NCI-H2196 treated with DMSO at 0.1 percent for 48 hours (cell line): ENCODE measurements around the gene TSC22D4.
"Not testable (repeated sequence)": the region's sequence is repeated elsewhere in the genome, so short reads cannot be mapped to it uniquely, and the experiment has no call there.

Experiments used
- DNase-seq: peaks from one replicate; lab custom pipeline; 2025; ENCODE audit not compliant: unreplicated experiment; lab: John Stamatoyannopoulos, UW

Gene TSC22D4

DNA sequence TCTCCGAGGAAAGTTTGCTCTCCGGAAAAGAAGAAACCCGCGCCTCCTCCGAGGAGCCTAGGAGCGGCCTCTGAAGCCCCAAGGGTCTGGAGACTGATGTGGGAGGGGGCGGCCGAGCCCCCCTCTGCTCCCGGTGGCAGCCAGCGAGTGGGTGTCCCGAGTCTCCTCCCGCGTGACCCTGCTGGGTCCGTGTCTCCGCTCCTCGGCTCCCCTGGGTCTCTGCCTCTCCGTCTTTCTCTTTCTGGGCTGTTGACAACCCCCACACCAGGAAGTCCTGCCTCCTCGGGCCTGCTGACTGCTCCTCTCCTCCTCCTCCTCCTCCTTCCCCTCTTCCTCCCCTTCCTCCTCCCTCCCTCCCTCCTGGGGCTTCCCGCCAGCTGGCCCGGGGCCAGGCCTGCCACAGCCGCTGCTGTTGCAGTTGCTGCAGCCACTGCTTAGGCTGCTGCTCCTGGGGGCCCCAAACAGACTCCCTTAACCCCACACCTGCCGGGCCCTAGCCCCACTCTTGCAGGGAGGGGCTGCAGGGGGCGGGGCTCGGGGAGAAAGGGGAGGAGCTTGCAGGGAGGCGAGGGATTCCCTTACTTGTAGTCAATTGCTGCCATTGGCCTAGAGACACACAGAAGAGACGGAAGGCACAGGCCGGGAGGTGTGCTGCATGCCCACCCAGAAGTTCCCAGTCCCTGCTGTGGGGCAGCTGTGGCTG, at the start of gene TSC22D4:
Gene TSC22D4 (minus strand): TSS at position 257 of the 703 bp plus-strand sequence. CDS start 1,176 bp downstream, outside the sequence.
- DNase-seq, result peak; percentile 83

DNA sequence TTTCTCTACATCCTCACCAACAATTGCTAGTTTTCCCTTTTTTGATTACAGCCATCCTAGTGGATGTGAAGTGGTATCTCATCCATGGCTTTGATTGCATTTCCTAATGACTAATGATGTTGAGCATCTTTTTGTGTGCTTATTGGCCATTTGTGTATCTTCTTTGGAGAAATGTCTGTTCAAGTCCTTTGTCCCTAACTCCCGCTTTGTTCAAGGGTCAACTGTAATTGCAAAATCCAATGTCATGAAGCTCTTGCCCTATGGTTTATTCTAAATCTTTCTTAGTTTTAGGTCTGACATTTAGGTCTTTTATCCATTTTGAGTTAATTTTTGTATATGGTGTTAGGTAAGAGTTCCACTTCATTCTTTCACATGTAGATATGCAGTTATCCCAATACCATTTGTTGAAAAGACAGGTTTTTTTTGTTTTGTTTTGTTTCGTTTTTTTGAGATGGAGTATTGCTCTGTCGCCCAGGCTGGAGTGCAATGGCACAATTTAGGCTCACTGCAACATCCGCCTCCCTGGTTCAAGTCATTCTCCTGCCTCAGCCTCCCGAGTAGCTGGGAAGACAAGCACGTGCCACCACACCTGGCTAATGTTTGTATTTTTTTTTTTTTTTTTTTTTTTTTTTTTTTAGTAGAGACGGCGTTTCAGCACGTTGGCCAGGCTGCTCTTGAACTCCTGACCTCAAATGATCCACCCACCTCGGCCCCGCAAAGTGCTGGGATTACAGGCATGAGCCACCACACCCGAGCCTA, 49.3 kb upstream of the TSC22D4 start:
- DNase-seq, result not testable (repeated sequence)

DNA sequence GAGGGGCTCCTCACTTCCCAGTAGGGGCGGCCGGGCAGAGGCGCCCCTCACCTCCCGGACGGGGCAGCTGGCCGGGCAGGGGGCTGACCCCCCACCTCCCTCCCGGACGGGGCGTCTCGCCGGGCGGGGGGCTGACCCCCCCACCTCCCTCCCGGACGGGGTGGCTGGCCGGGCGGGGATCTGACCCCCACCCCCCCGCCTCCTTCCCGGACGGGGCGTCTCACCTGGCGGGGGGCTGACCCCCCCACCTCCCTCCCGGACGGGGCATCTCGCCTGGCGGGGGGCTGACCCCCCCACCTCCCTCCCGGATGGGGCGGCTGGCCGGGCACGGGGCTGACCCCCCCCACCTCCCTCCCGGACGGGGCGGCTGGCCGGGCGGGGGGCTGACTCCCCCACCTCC, 44.2 kb upstream of the TSC22D4 start:
- not testable (repeated sequence) for DNase-seq

DNA sequence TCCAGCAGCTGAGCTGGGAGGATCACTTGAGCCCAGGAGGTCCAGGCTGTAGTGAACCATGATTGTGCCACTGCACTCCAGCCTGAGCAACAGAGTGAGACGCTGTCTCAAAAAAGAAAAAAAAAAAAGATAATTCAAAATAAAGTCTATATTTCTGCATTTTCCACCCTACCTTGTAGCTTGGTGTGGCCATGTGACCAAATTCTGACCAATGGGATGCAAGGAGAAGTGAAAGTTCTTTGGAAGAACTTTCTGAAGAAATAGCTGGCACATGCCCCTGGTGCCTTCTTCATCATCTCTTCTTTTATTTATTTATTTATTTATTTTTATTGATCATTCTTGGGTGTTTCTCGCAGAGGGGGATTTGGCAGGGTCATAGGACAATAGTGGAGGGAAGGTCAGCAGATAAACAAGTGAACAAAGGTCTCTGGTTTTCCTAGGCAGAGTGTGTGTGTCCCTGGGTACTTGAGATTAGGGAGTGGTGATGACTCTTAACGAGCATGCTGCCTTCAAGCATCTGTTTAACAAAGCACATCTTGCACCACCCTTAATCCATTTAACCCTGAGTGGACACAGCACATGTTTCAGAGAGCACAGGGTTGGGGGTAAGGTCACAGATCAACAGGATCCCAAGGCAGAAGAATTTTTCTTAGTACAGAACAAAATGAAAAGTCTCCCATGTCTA, 43.0 kb upstream of the TSC22D4 start:
- not testable (repeated sequence) for DNase-seq

DNA sequence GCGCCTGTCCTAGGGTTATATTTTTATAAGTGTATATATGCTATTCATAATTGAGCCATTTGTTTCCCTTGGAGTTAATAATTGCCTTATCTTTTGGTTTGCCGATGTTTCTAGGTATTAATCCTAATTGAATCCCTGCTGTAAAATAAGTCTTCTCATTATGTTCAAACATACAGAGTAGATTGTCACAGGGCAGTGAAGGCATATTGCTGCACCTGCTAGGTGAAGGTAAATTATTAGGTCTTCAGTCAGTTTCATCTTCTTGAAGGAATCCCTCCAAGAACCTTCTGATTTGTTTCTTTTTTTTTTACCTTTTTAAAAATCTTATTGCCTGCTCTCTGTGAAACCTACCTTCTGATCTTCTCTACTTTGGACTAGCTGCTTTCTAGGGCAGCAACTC, 42.1 kb upstream of the TSC22D4 start:
- no peak for DNase-seq

DNA sequence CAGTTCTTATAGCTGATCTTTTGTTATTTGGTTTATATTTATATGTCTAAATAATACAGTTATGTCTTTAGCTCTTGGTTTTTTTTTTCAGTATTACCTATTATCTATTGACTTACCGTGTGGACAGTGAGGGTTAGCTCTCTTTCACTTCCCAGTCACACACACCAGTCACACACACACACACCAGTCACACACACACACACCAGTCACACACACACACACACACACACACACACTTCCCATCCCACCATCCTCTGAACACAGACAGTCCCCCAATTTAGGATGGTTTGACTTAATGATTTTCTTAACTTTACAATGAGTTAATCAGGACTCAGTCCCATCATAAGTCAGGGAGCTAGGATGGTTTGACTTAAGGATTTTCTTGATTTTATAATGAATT, 41.1 kb upstream of the TSC22D4 start:
- DNase-seq, result no peak

DNA sequence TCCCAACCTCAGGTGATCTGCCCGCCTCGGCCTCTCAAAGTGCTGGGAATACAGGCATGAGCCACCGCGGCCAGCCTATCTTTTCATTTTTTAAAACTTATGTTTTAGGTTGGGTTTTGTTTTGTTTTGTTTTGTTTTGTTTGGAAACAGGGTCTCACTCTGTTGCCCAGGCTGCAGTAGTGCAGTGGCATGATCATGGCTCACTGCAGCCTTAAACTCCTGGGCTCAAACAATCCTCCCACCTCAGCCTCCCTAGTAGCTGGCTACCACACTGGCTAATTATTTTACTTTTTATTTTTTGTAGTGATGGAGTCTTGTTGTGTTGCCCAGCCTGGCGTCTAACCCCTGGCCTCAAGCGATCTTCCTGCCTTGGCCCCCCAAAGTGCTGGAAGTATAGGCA, 40.6 kb upstream of the TSC22D4 start:
- DNase-seq, result no peak

DNA sequence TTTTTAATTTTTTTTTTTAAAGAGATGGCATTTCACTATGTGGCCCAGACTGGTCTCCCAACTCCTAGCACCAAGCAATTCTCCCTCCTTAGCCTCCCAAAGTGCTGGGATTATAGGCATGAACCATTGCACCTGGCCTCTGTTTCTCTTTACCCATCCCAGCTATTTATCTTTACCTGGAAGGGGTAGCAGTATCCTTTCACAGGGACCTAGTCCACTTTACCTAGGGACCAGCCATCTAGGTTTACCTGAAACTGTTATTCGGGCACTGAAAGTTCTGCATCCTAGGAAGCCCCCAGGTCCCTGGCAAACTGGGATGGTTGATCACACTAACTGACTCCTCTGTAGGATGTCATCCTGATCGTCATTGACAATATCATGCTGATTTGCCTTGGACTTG, 38.3 kb upstream of the TSC22D4 start:
- no peak for DNase-seq

DNA sequence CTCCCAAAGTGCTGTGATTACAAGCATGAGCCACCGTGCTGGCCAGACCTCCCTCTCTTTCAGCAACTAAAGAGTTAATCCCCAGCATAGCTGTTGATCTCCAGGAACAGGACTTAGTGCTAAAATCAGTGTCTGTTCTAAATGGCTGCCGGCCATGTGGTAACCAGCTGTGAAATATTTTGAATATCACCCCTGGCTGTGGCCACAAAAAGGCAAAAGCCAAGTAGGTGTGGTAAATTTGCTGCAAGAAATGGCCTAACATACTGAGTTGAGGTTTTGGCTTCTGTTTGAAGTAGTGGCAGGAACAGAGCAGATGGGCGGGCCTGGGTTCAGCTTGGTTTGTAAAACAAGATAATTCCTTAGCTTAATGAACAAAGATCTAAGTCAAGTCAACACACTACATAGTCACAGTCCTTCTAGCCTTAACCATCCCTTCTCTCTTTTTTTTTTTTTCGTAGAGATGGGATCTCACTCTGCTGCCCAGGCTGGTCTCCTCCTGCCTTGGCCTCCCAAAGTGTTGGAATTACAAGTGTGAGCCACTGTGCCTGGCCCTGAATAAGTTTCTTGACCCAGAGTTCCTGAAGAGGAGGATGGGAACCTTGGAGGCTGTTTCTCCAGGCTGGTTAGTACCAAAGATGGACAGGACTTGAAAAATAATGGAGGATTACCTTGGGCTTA, 37.3 kb upstream of the TSC22D4 start:
- no peak for DNase-seq

DNA sequence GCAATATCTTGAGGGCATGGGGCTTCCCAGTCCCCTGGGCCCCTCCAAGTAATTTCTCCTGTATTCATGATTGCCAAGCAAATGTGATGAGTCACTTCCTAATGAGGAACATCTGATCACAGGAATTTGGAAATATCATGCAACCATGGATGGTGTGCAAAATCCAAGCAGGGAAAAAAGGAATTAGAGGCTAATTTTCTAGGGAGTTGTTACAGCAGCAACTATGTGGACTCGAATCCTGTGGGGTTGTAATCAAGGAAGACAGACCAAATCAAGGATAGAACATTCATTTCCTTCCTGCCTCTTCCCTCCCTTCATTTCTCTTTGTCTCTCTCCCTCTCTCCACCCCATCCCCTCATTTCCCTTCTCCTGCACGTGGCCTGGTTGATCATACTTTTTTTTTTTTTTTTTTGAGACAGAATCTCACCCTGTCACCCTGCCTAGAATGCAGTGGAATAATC, 36.1 kb upstream of the TSC22D4 start:
- no peak for DNase-seq

DNA sequence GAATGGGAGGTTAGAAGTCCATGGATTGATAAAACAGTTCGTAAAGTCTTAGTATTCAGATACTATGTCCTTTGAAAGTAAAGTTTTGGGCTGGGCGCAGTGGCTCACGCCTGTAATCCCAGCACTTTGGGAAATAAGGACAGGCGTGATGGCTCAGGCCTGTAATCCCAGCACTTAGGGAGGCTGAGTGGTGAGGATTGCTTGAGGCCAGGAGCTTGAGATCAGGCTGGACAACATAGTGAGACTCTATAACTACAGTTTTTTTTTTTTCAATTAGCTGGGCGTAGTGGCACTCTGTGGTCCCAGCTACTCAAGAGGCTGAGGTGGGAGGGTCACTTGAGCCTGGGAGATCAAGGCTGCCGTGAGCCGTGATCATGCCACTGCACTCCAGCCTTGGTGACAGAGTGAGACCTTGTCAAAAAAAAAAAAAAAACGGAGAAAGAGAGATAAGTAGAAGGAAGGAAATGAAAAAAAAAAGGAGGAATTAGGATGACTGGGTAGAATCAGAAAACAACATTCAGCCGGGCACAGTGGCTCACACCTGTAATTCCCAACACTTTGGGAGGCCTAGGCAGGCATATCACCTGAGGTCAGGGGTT, 34.3 kb upstream of the TSC22D4 start:
- no peak for DNase-seq

DNA sequence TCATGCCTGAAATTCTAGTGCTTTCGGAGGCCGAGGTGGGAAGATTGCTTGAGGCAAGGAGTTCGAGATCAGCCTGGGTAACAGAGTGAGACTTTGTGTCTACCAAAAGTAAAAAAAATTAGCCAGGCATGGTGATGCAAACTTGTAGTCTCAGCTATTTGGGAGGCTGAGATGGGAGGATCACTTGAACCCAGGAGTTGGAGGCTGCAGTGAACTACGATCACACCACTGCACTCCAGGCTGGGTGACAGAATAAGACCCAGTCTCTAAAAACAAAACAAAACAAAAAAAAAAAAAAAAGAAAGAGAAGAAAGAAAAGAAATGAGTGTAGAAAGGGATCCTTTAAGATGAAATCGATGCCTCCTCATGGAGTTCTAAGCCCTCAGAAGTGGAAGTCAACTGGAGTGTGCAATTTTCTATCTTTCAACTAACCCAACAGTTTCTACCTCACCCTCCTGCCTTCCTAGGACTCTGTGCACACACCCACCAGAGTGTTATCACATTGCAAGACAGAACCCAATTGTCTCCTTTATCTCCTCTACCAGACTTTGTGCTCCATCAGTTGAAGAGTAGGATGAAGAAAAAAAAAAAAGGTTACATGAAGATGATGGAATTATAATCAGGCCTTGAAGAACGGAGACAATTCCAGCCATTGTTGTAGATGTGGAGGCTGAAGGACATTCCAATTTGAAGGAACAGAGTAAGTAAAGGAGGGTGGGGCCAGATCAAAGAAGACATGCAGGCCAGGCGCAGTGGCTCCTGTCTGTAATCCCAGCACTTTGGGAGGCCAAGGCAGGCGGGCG, 31.6 kb upstream of the TSC22D4 start:
- DNase-seq, result no peak

DNA sequence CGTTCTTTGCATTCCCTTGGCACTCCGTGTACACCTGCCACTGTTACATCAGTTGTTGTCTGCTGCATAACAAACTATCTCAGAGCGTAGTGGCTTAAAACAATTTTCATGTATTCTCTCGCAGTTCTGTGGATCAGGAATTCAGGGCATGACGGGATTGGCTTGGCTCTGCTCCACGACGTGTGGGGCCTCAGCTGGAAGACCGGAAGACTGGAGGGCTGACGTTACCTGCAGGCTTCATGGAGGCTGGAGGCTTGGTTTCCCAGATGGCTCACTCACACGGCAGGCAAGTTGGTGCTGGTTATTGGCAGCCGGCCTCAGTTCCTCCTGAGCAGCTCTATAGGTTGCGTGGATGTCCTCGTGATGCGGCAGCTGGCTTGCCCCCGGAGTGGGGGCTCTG, 30.2 kb upstream of the TSC22D4 start:
- no peak for DNase-seq

DNA sequence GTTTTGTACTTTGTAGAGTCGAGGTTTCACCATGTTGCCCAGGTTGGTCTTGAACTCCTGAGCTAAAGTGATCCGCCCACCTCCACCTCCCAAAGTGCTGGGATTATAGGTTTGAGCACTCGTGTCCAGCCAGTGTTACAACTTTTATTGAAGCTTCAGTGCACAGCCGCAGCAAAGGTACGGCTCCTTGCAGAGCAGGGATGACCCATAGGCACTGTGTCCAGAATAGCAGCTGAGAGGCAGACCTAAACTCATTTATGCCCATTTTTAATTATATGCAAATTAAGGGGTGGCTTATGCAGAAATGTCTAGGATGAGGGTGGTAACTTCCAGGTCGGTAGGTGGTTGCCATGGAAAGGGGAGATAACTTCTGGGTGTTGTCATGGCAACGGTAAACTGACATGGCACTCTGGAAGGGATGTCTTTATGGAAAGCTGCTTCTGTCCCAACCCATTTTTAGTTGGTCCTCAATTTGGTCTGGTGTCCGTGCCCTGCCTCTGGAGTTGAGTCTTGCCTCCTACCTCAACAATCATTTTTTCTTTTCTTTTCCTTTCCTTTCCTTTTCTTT, 27.4 kb upstream of the TSC22D4 start:
- DNase-seq, result no peak

DNA sequence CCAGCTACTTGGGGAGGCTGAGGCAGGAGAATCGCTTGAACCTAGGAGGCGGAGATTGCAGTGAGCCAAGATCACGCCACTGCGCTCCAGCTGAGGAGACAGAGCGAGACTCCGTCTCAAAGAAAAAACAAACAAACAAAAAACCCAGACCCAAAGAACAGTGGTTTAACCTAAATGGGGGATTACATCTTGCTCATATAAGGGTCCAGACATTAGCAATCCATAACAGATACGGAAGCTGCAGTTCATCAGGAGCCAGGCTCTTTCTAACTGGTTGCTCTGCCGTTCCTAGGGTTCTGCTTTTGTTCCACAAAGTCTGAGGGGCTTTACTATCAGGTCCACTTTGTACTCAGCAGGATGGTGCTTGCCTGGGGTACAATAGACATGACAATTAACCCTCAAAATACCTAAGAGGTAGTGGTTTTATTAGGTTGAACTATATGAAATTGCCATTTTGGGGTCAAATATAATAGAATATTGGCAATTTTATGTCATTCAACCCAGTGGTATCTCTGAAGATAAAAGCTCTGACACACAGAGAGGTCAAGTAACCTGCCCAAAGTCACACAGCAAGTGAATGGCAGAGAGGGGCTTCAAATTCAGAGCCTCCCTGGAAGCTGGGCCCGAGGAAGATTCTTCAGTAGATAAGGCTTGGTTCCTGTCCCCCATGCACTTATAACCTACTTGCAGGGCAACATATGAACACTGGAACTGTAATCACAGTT, 26.0 kb upstream of the TSC22D4 start:
- DNase-seq, result no peak

DNA sequence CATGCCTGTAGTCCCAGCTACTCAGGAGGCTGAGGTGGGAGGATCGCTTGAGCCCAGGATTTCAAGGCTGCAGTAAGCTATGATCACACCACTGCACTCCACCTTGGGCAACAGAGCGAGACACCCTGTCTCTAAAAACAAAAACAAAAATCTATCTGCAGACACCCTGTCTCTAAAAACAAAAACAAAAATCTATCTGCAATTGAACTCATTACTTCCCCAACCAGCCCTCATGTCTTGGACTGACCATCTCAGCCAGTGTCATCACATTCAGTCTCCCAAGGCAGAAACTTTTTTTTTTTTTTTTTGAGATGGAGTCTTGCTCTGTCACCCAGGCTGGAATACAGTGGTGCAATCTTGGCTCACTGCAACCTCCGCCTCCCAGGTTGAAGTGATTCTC, 25.0 kb upstream of the TSC22D4 start:
- DNase-seq, result not testable (repeated sequence)

DNA sequence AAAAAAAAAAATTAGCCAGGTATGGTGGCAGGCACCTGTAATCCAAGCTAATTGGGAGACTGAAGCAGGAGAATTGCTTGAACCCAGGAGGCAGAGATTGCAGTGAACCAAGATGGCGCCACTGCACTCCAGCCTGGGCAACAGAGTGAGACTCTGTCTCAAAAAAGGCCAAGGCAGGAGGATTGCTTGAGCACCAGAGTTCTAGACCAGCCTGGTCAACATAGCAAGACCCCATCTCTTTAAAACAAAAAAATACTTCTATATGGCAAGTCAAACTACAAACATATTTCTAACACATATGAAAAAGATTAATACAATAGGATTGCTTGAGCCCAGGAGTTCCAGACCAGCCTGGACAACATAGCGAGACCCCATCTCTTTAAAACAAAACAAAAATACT, 21.7 kb upstream of the TSC22D4 start:
- not testable (repeated sequence) for DNase-seq

DNA sequence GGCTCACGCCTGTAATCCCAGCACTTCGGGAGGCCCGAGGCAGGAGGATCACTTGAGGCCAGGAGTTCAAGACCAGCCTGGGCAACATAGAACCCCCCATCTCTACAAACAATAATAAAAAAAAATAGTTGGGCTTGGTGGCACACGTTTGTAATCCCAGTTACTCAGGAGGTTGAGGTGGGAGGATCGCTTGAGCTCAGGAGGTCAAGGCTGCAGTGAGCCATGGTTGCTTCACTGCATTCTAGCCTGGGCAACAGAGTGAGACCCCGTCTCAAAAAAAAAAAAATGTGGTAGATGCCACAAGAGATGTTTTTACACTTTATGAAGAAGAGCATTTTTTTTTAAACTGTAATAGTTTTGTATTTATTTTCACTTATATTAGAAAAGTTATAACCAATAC, 17.5 kb upstream of the TSC22D4 start:
- no peak for DNase-seq
